ENCODE data around the gene PAM. TPM values are rescaled to one million over a fixed set of nuclear protein-coding genes. Genes with fewer than 3 reads are reported as not detected.

PAM gene
- total and polyA plus RNA-seq, 2 of the 13 experiments (the other 11 are each of a cell fraction or from before 2014, with no cell fraction given): 20.2 to 79.1 TPM

GRCh38 chr5:103010168-103010567, 255.1 kb downstream of the PAM start (continued):
- TF ChIP-seq ZBTB10 (CRISPR knock-in tag; IDR thresholded peaks at IDR 0.05; ENCODE audit: borderline replicate concordance): no peak
- no peak for TF ChIP-seq ZNF784 (CRISPR knock-in tag; IDR thresholded peaks at IDR 0.05; ENCODE audit: borderline replicate concordance)
- TF ChIP-seq TFDP2 (CRISPR knock-in tag; IDR thresholded peaks at IDR 0.05): no peak
- no peak for TF ChIP-seq YEATS2 (CRISPR knock-in tag; IDR thresholded peaks at IDR 0.05; ENCODE audit: borderline replicate concordance)
- no peak for TF ChIP-seq MAFF (IDR thresholded peaks at IDR 0.05; ENCODE audit: low read depth, low read length)
- no peak for TF ChIP-seq ZNF136 (CRISPR knock-in tag; IDR thresholded peaks at IDR 0.05; ENCODE audit: low read depth)

GRCh38 chr5:103013933-103014552, 258.9 kb downstream of the PAM start:
- ChIA-PET CTCF (ENCODE audit: low intra/inter-chr PET ratio, low total read pairs) (no interaction called here), POLR2A (no interaction called here)
- no peaks in the 10 kb centered on the region for H3K9me3 ChIP-seq (ENCODE audit: low read length)
- no peaks in the 10 kb centered on the region for H3K27me3 ChIP-seq (ENCODE audit: control insufficient read depth in 1 of 2, insufficient read depth in 2 of 2, low read length in 2 of 2)
- WGBS (ENCODE audit: low lambda C conversion rate): 54% methylated on average over 1 of the region's 1 CpG
- H4K20me1 ChIP-seq (ENCODE audit: insufficient read depth, low read length): no peaks in the 10 kb centered on the region
- no TSS peak for BruUV-seq (replicated peaks)
- H3K36me3 ChIP-seq (replicated peaks in 1 of 2; ENCODE audit: control insufficient read depth in 1 of 2, insufficient read depth in 2 of 2, low read length in 2 of 2): no peaks in the 10 kb centered on the region; a peak in 1 of 5 replicates
- no peak overlapping the region for H2AFZ ChIP-seq (ENCODE audit: low read length)
- in situ Hi-C loops (cut with HindIII; ENCODE audit: extremely low pct_ligation_motif_present, low pct_unique_long_range_greater_than_20kb): no loop called here
- no peaks in the 10 kb centered on the region for H3K4me1 ChIP-seq (ENCODE audit: insufficient read depth, low read length)
- no peak overlapping the region for H3K9ac ChIP-seq (ENCODE audit: insufficient read depth, low read depth, low read length)
- no peak for DNase-seq (ENCODE audit: low spot score)
- H3K79me2 ChIP-seq (ENCODE audit: insufficient read depth, low read length): no peaks in the 10 kb centered on the region
- no peak for FAIRE-seq
- no peak overlapping the region for H3K27ac ChIP-seq (ENCODE audit: extremely low read length, insufficient read depth, low read length)
- ATAC-seq: no peak
- intact Hi-C loops (cut with micrococcal nuclease; ENCODE audit: unreplicated experiment): no loop called here
- H3K4me3 ChIP-seq (replicated peaks in 1 of 3; ENCODE audit: insufficient read depth in 1 of 3, low read depth in 2 of 3, low read length in 3 of 3): no peak overlapping the region
- no peak overlapping the region for H3K4me2 ChIP-seq (ENCODE audit: low read depth, low read length)
- TF ChIP-seq TRAFD1 (CRISPR knock-in tag; IDR thresholded peaks at IDR 0.05; ENCODE audit: borderline replicate concordance): no peak
- no peak for TF ChIP-seq THAP8 (CRISPR knock-in tag; IDR thresholded peaks at IDR 0.05; ENCODE audit: borderline replicate concordance)
- no peak for TF ChIP-seq ARID2 (CRISPR knock-in tag; IDR thresholded peaks at IDR 0.05; ENCODE audit: borderline replicate concordance)
- no peak for TF ChIP-seq ZNF576 (CRISPR knock-in tag; IDR thresholded peaks at IDR 0.05)
